Measurements from ENCODE around the gene MYB.

MYB gene

GRCh38 chr6:135166515-135166914 lies 14.6 kb upstream of the MYB start:
- no peak for DNase-seq (ENCODE audit: low read depth)
- no peak for TF ChIP-seq CTCF (IDR thresholded peaks at IDR 0.05; ENCODE audit: low read depth, low read length, missing control alignments)
- no peak overlapping the region for H3K4me3 ChIP-seq (ENCODE audit: low read depth, low read length)

GRCh38 chr6:135167617-135168016 lies 13.5 kb upstream of the MYB start:
- no peak for TF ChIP-seq CTCF (IDR thresholded peaks at IDR 0.05; ENCODE audit: low read depth, low read length, missing control alignments)
- H3K4me3 ChIP-seq (ENCODE audit: low read depth, low read length): no peak overlapping the region
- DNase-seq (ENCODE audit: low read depth): no peak

- no peak for TF ChIP-seq CTCF (IDR thresholded peaks at IDR 0.05; ENCODE audit: low read depth, low read length, missing control alignments)
- H3K4me3 ChIP-seq (ENCODE audit: low read depth, low read length): no peak overlapping the region
- DNase-seq (ENCODE audit: low read depth): no peak
These were observed 12.3 kb upstream of the MYB start for GRCh38 chr6:135168766-135169165.

- no peak for DNase-seq (ENCODE audit: low read depth)
- TF ChIP-seq CTCF (IDR thresholded peaks at IDR 0.05; ENCODE audit: low read depth, low read length, missing control alignments): no peak
- H3K4me3 ChIP-seq (ENCODE audit: low read depth, low read length): no peak overlapping the region
These were observed 10.9 kb upstream of the MYB start for GRCh38 chr6:135170238-135170637.

- DNase-seq (ENCODE audit: low read depth): no peak
- no peak overlapping the region for H3K4me3 ChIP-seq (ENCODE audit: low read depth, low read length)
- TF ChIP-seq CTCF (IDR thresholded peaks at IDR 0.05; ENCODE audit: low read depth, low read length, missing control alignments): no peak
These were observed 10.3 kb upstream of the MYB start for GRCh38 chr6:135170849-135171248.

- no peak overlapping the region for H3K4me3 ChIP-seq (ENCODE audit: low read depth, low read length)
- no peak for DNase-seq (ENCODE audit: low read depth)
- TF ChIP-seq CTCF (IDR thresholded peaks at IDR 0.05; ENCODE audit: low read depth, low read length, missing control alignments): no peak
These were observed 7.7 kb upstream of the MYB start for GRCh38 chr6:135173242-135173988.

- TF ChIP-seq CTCF (IDR thresholded peaks at IDR 0.05; ENCODE audit: low read depth, low read length, missing control alignments): no peak
- no peak overlapping the region for H3K4me3 ChIP-seq (ENCODE audit: low read depth, low read length)
These were observed 7.1 kb upstream of the MYB start for GRCh38 chr6:135173989-135174484.

More at GRCh38 chr6:135173989-135174484, 7.1 kb upstream of the MYB start:
- DNase-seq (ENCODE audit: low read depth): no peak
